Psoas muscle (tissue), 8 donors: ENCODE measurements around the gene ACTL8. TPM values are rescaled to one million over a fixed set of nuclear protein-coding genes. Genes with fewer than 3 reads are reported as not detected.

ENCODE experiments used
- ATAC-seq, 4 donors: fragments of 200-7000 bp; cut with Tn5 transposase; one replicate each; pipeline ENCODE4 v1.9.1; 2020; ENCODE audit warnings: moderate library complexity in 3 of 4, mild to moderate bottlenecking in 2 of 4
- DNase-seq, 2 donors: peaks; one replicate each; pipeline ENCODE4 v3.0.0-alpha.2; 2020
- H3K27ac ChIP-seq: fragments of 200-600 bp; one replicate; pipeline ENCODE4 v1.8.0; 2022
- H3K27me3 ChIP-seq, 3 donors: fragments of 200-600 bp in 1 of 3; one replicate each; pipeline versions ENCODE4 v1.6.1 to v1.8.0; 2013 to 2022; ENCODE audit warnings: low read length in 2 of 3, mild to moderate bottlenecking in 2 of 3, moderate library complexity in 1 of 3; ENCODE audit not compliant: insufficient read depth in 3 of 3
- H3K36me3 ChIP-seq, 2 donors: fragments of 200-600 bp in 1 of 2; one replicate each; pipeline versions ENCODE4 v1.6.1 to v1.8.0; 2013 to 2022; ENCODE audit warnings: low read depth in 1 of 2, mild to moderate bottlenecking in 1 of 2, moderate library complexity in 1 of 2; ENCODE audit not compliant: insufficient read depth in 1 of 2
- H3K4me1 ChIP-seq: fragments of 200-600 bp; one replicate; pipeline ENCODE4 v1.8.0; 2022
- H3K4me3 ChIP-seq: fragments of 200-600 bp; one replicate; pipeline ENCODE4 v1.8.0; 2022; ENCODE audit warnings: mild to moderate bottlenecking
- H3K9me3 ChIP-seq: fragments of 200-600 bp; one replicate; pipeline ENCODE4 v1.8.0; 2022
- CTCF ChIP-seq: fragments of 200-600 bp; IDR thresholded peaks from one replicate; pipeline ENCODE4 v1.8.0; 2022; ENCODE audit warnings: antibody characterized with exemption
- WGBS, 3 donors: extraction: QIAGEN DNeasy Blood & Tissue Kit; methylation state at CpG; one replicate each; pipeline versions ENCODE4 v1.1.6 to v1.1.7; 2013; 5-methylcytosine and 5-hydroxymethylcytosine counted together
- intact Hi-C, 2 donors: fragments of 100-400 bp; cut with DNase I; formaldehyde crosslinking; loops; one replicate each; pipeline versions ENCODE4 v1.11.0 to v1.14.2; 2022
- long read RNA-seq, 2 donors: library from polyadenylated mRNA; unstranded; transcript quantifications; one replicate each; pipeline ENCODE4 v2.0.0, GENCODE V29; 2021
- polyA plus RNA-seq, 3 donors: library from polyadenylated mRNA; stranded (reverse); fragments of 200-250 nt; gene quantifications; one replicate each; pipeline ENCODE4 v1.2.3, GENCODE V29; 2013
- total RNA-seq, 4 donors: library from RNA; stranded (reverse); fragmentation: NEBNext Ultra II Directional in 2 of 4; extraction: Animal tissue kit (Norgen Biotek cat#: 25700) in 2 of 4; gene quantifications; one replicate each; pipeline versions ENCODE4 v1.2.1 to v1.2.4, GENCODE V29; 2021 to 2023
- donor health status: healthy with polysubstance abuse.
- donor health status: DM: no; HTN: no; CAD: no; lungs with moderate emphysema.
- donor health status: Bipolar disorder and iron deficiency.
- donor health status: healthy.
- donor health status: DM: yes; HTN: yes; CAD: no.
- donor health status: DM: no; HTN: no; CAD: no.
- donor health status: DM: no; HTN: no; CAD: no.
- donor health status: DM: yes; HTN: yes; CAD: no.

The ACTL8 gene
- not detected for total RNA-seq
- polyA plus RNA-seq = not detected
- long read RNA-seq, donor 1 = 0 reads
- long read RNA-seq, donor 2 = 0 reads

GRCh38 chr1:17755120-17755519 lies at the start of gene ACTL8:
Gene ACTL8, plus strand, starts transcription at chr1:17755333. Its CDS starts 67,676 bp downstream, at chr1:17823009.
- no peaks in the 10 kb centered on the region for H3K4me1 ChIP-seq
- ATAC-seq (no peak), DNase-seq (no peak)
- no peak within 1 kb of the TSS for H3K27ac ChIP-seq
- intact Hi-C loops = no loop called here
- peaks cover 29% of the 10 kb centered on the region for H3K9me3 ChIP-seq
- no peak within 1 kb of the TSS for H3K4me3 ChIP-seq
- H3K27me3 ChIP-seq = peaks cover 0 to 12% (median 4%) of the 10 kb centered on the region in 3 donors
- 61 to 65% (median 62%) methylated on average over 12 of the region's 12 CpGs for WGBS, 3 donors
- no peak for TF ChIP-seq CTCF
- no peaks in the 10 kb centered on the region for H3K36me3 ChIP-seq

- H3K4me1 ChIP-seq = no peaks in the 10 kb centered on the region
- TF ChIP-seq CTCF = no peak
- H3K4me3 ChIP-seq = no peak overlapping the region
- no peaks in the 10 kb centered on the region for H3K36me3 ChIP-seq
- H3K27me3 ChIP-seq = no peaks in the 10 kb centered on the region
- ATAC-seq (no peak), DNase-seq (no peak)
- H3K9me3 ChIP-seq = peaks cover 2% of the 10 kb centered on the region
- intact Hi-C loops = no loop called here
- H3K27ac ChIP-seq = no peak overlapping the region
- WGBS, 3 donors = 60 to 63% (median 62%) methylated on average over 10 of the region's 10 CpGs
Observed at GRCh38 chr1:17706445-17706844, 48.7 kb upstream of the ACTL8 start.

DNA sequence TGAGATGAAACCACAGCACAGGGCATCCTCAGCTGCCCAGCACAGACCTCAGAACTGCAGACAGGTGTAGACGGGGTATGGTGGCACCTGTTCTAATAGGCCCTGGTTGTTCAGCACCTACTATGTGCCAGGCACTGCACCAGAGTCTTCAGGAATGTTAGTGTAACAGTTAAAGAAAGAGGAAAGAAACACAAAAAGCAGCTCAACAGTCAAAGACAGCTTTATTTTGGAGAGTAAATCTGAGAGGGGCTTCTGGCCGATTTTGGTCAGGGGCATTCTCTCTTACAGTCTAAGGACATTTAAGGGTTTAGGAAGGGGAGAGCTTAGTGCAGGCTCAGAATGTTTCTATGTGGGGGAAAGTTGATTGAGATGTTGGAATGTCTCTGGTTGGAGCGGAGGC lies 45.2 kb upstream of the ACTL8 start:
- WGBS, 3 donors = 88 to 91% (median 89%) methylated on average over 3 of the region's 3 CpGs
- Histone ChIP-seq H3K27ac (no peak overlapping the region), H3K4me3 (no peak overlapping the region), H3K4me1 (no peaks in the 10 kb centered on the region), H3K36me3 (no peaks in the 10 kb centered on the region), H3K9me3 (peaks cover 2% of the 10 kb centered on the region), H3K27me3 (no peaks in the 10 kb centered on the region)
- DNase-seq (no peak), ATAC-seq (no peak)
- TF ChIP-seq CTCF = no peak
- intact Hi-C loops = no loop called here

DNA sequence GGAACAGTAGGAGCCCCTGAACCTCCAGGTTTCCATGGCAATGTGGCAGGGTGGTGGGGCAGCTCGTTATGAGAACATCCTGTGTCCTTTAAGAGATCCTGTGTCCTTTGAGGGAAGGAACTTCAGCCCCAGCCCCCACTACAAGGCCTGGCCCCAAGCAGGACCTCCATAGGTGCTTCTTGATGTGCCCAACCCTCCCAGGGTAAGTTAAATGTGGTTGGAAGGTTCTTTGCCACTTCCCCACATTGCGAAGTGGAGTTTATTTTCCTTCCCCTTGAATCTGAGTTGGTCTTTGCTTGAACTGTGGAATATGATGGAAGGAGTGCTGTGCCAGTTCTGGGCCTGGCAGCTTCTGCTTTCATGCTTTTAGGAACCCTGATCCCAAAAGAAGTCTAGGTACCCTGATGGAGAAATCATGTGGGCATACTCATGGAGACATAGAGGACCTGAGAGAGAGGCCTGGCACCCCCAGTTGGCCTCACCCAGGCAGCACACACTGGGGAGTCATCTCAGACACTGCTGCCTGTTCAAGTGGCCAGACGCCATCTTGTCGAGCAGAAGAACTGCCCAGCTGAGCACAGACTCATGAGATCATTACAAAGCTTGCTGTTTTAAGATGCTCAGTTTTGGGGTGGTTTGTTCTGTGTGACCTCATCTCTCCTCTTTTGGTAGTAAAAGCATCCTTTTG lies 44.1 kb upstream of the ACTL8 start:
- Histone ChIP-seq H3K9me3 (peaks cover 2% of the 10 kb centered on the region), H3K27me3 (no peaks in the 10 kb centered on the region), H3K4me1 (no peaks in the 10 kb centered on the region), H3K36me3 (no peaks in the 10 kb centered on the region), H3K27ac (no peak overlapping the region), H3K4me3 (no peak overlapping the region)
- no peak for TF ChIP-seq CTCF
- intact Hi-C loops = no loop called here
- no peak for DNase-seq
- no peak for ATAC-seq
- 78 to 86% (median 81%) methylated on average over 4 of the region's 4 CpGs for WGBS, 3 donors

GRCh38 chr1:17711577-17711910 lies 43.6 kb upstream of the ACTL8 start:
- Histone ChIP-seq H3K27me3 (no peaks in the 10 kb centered on the region), H3K36me3 (no peaks in the 10 kb centered on the region), H3K4me3 (no peak overlapping the region), H3K9me3 (peaks cover 2% of the 10 kb centered on the region), H3K27ac (no peak overlapping the region), H3K4me1 (no peaks in the 10 kb centered on the region)
- no peak for ATAC-seq
- DNase-seq = no peak
- intact Hi-C loops = no loop called here
- TF ChIP-seq CTCF = no peak
